HG03378 (cell line): Measurements from ENCODE around the gene OLIG3.

Experiments
- ATAC-seq: cut with Tn5 transposase; IDR thresholded peaks from one replicate; pipeline ENCODE4 v1.9.1; 2021; ENCODE audit warnings: mild to moderate bottlenecking, moderate library complexity; ENCODE audit not compliant: unreplicated experiment

Gene OLIG3

GRCh38 chr6:137496909-137497720 lies 2.9 kb upstream of the OLIG3 start:
- no peak for ATAC-seq

- no peak for ATAC-seq
These were observed 2.2 kb upstream of the OLIG3 start for GRCh38 chr6:137496368-137496767.

- ATAC-seq = no peak
These were observed 1.6 kb upstream of the OLIG3 start for GRCh38 chr6:137495703-137496336.

- no peak for ATAC-seq
These were observed 951 bp upstream of the OLIG3 start for GRCh38 chr6:137494988-137495702.

GRCh38 chr6:137493218-137494038 lies 766 bp downstream of the OLIG3 start:
- no peak for ATAC-seq

GRCh38 chr6:137492289-137493217 lies 1.6 kb downstream of the OLIG3 start:
- ATAC-seq = no peak

- no peak for ATAC-seq
These were observed 2.7 kb downstream of the OLIG3 start for GRCh38 chr6:137491478-137491877.

GRCh38 chr6:137490961-137491360 lies 3.2 kb downstream of the OLIG3 start:
- ATAC-seq = no peak

- no peak for ATAC-seq
These were observed 3.9 kb downstream of the OLIG3 start for GRCh38 chr6:137490006-137490905.

- ATAC-seq = no peak
These were observed 4.9 kb downstream of the OLIG3 start for GRCh38 chr6:137489046-137490005.

GRCh38 chr6:137488150-137489045 lies 5.8 kb downstream of the OLIG3 start:
- ATAC-seq = no peak

GRCh38 chr6:137487869-137488149 lies 6.4 kb downstream of the OLIG3 start:
- no peak for ATAC-seq

- no peak for ATAC-seq
These were observed 6.9 kb downstream of the OLIG3 start for GRCh38 chr6:137487181-137487868.

- no peak for ATAC-seq
These were observed 7.8 kb downstream of the OLIG3 start for GRCh38 chr6:137486416-137486815.

- ATAC-seq = no peak
These were observed 13.8 kb downstream of the OLIG3 start for GRCh38 chr6:137480431-137480830.

GRCh38 chr6:137475103-137475502 lies 19.1 kb downstream of the OLIG3 start:
- no peak for ATAC-seq
